ENCODE results near the gene PIK3CD.

Gene PIK3CD

DNA sequence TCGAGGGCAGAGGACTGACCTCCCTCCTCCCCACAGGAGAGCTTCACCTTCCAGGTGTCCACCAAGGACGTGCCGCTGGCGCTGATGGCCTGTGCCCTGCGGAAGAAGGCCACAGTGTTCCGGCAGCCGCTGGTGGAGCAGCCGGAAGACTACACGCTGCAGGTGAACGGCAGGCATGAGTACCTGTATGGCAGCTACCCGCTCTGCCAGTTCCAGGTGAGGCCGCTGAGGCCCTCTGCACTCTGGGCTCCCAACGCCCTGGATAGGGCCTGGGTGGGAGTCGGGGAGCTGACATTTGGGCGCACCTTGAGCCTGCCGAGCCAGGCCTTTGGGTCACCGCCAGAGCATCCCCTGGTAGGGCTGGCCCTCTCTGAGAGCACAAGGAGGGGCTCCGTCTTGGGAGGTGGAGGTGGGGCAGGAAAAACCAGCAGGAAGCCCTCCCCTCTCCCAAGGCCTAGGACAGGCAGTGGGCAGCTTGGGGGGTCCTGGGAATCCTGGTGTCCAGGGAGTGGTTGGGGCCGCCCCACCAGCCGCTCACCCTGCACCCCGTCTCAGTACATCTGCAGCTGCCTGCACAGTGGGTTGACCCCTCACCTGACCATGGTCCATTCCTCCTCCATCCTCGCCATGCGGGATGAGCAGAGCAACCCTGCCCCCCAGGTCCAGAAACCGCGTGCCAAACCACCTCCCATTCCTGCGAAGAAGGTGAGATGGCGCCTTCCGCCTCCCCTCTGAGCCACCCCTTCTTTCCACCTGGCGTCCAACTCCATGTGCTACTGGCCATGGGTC is 65.1 kb downstream of the PIK3CD start:
- no peaks in the 10 kb centered on the region for H3K9me3 ChIP-seq (ENCODE audit: low read length)
- H3K4me3 ChIP-seq (ENCODE audit: low read depth in 1 of 2, low read length in 2 of 2), result no peak overlapping the region
- no peak overlapping the region for H3K27ac ChIP-seq (ENCODE audit: low read depth, low read length)
- no peaks in the 10 kb centered on the region for H3K4me1 ChIP-seq (ENCODE audit: insufficient read depth, low read length)
- no peaks in the 10 kb centered on the region for H3K27me3 ChIP-seq (ENCODE audit: control insufficient read depth in 1 of 2, insufficient read depth in 2 of 2, low read length in 2 of 2)
- H3K36me3 ChIP-seq (ENCODE audit: insufficient read depth, low read length), result peaks cover 4% of the 10 kb centered on the region
- H3K9ac ChIP-seq (ENCODE audit: low read length), result no peak overlapping the region

GRCh38 chr1:9717193-9718005 is 65.9 kb downstream of the PIK3CD start:
- peaks cover 4% of the 10 kb centered on the region for H3K36me3 ChIP-seq (ENCODE audit: insufficient read depth, low read length)

DNA sequence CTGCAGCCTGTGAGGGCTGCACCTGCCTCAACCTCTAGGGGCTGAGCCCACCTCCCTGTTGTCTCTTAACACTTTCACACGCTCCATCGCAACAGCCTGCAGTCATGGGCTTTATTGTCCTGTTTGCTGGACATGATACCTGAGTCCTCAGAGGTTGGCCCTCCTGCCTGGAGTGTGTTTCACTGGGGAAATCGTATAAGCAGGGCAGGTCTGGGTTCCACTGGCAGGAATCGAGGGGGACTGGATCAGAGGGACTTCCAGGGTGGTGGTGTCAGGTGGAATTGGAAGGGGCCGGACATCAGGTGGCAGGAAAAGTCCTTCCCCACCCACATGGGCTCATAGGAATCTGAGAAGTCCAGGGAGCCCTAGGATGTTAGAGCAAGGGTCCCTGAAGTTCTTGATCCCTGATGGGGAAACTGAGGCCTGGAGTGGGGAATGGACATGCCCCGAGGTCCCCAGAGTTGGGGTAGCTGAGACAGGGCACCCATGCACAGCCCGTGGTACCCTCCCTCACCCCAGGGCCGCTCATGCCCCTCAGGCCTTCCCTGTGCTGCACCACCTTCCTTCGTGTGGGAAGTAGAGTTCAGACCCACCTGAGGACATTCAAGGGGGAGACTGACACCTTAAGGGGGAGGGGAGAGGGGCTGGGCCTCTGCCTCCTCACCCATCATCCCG is 66.6 kb downstream of the PIK3CD start:
- H3K27ac ChIP-seq (ENCODE audit: low read depth, low read length), result no peak overlapping the region
- H3K4me3 ChIP-seq (ENCODE audit: low read depth in 1 of 2, low read length in 2 of 2), result no peak overlapping the region
- H3K4me1 ChIP-seq (ENCODE audit: insufficient read depth, low read length), result no peaks in the 10 kb centered on the region
- H3K36me3 ChIP-seq (ENCODE audit: insufficient read depth, low read length), result peaks cover 7% of the 10 kb centered on the region
- H3K9ac ChIP-seq (ENCODE audit: low read length), result no peak overlapping the region
- no peaks in the 10 kb centered on the region for H3K9me3 ChIP-seq (ENCODE audit: low read length)
- no peaks in the 10 kb centered on the region for H3K27me3 ChIP-seq (ENCODE audit: control insufficient read depth in 1 of 2, insufficient read depth in 2 of 2, low read length in 2 of 2)

More at GRCh38 chr1:9717193-9718005, 65.9 kb downstream of the PIK3CD start:
- H3K9me3 ChIP-seq (ENCODE audit: low read length), result no peaks in the 10 kb centered on the region
- no peak overlapping the region for H3K9ac ChIP-seq (ENCODE audit: low read length)
- peak overlapping the region in 1 of 2 donors; percentile 21 for H3K4me3 ChIP-seq (ENCODE audit: low read depth in 1 of 2, low read length in 2 of 2)
- no peak overlapping the region for H3K27ac ChIP-seq (ENCODE audit: low read depth, low read length)
- no peaks in the 10 kb centered on the region for H3K4me1 ChIP-seq (ENCODE audit: insufficient read depth, low read length)
- H3K27me3 ChIP-seq (ENCODE audit: control insufficient read depth in 1 of 2, insufficient read depth in 2 of 2, low read length in 2 of 2), result no peaks in the 10 kb centered on the region

- H3K4me3 ChIP-seq (ENCODE audit: low read depth in 1 of 2, low read length in 2 of 2), result no peak overlapping the region
- no peak overlapping the region for H3K27ac ChIP-seq (ENCODE audit: low read depth, low read length)
- H3K4me1 ChIP-seq (ENCODE audit: insufficient read depth, low read length), result no peaks in the 10 kb centered on the region
- H3K9ac ChIP-seq (ENCODE audit: low read length), result no peak overlapping the region
- H3K27me3 ChIP-seq (ENCODE audit: control insufficient read depth in 1 of 2, insufficient read depth in 2 of 2, low read length in 2 of 2), result no peaks in the 10 kb centered on the region
- H3K9me3 ChIP-seq (ENCODE audit: low read length), result no peaks in the 10 kb centered on the region
- H3K36me3 ChIP-seq (ENCODE audit: insufficient read depth, low read length), result peaks cover 19% of the 10 kb centered on the region
These were observed 68.6 kb downstream of the PIK3CD start for GRCh38 chr1:9719978-9720722.

DNA sequence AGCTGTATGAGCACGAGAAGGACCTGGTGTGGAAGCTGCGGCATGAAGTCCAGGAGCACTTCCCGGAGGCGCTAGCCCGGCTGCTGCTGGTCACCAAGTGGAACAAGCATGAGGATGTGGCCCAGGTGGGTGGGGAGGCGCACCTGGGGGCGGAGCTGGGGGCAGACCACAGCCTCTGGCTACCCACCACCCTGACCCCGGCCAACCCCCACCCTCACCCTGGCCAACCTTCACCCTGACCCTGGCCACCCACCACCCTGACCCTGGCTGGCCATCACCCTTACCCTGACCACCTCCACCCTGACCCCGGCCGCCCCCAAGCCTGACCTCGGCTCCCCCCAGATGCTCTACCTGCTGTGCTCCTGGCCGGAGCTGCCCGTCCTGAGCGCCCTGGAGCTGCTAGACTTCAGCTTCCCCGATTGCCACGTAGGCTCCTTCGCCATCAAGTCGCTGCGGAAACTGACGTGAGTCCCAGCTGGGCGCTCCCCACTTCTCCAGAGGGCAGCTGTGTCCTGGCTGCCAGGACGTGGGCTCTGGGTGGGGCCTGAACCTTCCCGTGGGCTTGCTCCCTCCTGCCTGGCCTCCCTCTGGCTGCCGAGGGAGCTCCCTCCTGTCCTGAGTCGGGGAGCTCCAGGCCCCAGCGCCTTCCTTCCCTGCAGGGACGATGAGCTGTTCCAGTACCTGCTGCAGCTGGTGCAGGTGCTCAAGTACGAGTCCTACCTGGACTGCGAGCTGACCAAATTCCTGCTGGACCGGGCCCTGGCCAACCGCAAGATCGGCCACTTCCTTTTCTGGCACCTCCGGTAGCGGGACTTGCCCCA is 69.5 kb downstream of the PIK3CD start:
- H3K27ac ChIP-seq (ENCODE audit: low read depth, low read length), result no peak overlapping the region
- no peak overlapping the region for H3K4me3 ChIP-seq (ENCODE audit: low read depth in 1 of 2, low read length in 2 of 2)
- H3K27me3 ChIP-seq (ENCODE audit: control insufficient read depth in 1 of 2, insufficient read depth in 2 of 2, low read length in 2 of 2), result no peaks in the 10 kb centered on the region
- peaks cover 19% of the 10 kb centered on the region for H3K36me3 ChIP-seq (ENCODE audit: insufficient read depth, low read length)
- no peaks in the 10 kb centered on the region for H3K4me1 ChIP-seq (ENCODE audit: insufficient read depth, low read length)
- no peak overlapping the region for H3K9ac ChIP-seq (ENCODE audit: low read length)
- H3K9me3 ChIP-seq (ENCODE audit: low read length), result no peaks in the 10 kb centered on the region

DNA sequence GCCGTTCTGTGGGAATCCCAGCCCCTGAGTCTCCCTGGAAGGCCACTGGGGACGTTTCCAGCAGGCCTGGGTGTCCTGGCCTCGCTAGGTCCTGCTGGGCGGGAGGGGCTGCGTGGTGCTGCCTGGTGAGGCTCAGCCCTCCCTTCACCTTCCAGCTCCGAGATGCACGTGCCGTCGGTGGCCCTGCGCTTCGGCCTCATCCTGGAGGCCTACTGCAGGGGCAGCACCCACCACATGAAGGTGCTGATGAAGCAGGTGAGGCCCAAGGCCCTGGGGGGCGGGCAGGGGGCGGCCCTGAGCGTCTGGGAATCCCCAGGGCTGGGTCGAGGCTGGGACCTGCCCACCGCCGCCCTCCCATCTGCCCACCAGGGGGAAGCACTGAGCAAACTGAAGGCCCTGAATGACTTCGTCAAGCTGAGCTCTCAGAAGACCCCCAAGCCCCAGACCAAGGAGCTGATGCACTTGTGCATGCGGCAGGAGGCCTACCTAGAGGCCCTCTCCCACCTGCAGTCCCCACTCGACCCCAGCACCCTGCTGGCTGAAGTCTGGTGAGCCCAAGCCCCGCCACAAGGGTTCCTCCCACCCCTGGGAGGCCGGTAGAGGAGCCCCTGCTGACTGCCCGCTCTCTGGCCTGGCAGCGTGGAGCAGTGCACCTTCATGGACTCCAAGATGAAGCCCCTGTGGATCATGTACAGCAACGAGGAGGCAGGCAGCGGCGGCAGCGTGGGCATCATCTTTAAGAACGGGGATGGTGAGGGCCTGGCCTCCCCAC is 70.3 kb downstream of the PIK3CD start:
- Histone ChIP-seq H3K36me3 (ENCODE audit: insufficient read depth, low read length) (peaks cover 19% of the 10 kb centered on the region), H3K9me3 (ENCODE audit: low read length) (no peaks in the 10 kb centered on the region), H3K4me3 (ENCODE audit: low read depth in 1 of 2, low read length in 2 of 2) (no peak overlapping the region), H3K9ac (ENCODE audit: low read length) (no peak overlapping the region), H3K27ac (ENCODE audit: low read depth, low read length) (no peak overlapping the region), H3K27me3 (ENCODE audit: control insufficient read depth in 1 of 2, insufficient read depth in 2 of 2, low read length in 2 of 2) (no peaks in the 10 kb centered on the region), H3K4me1 (ENCODE audit: insufficient read depth, low read length) (no peaks in the 10 kb centered on the region)

DNA sequence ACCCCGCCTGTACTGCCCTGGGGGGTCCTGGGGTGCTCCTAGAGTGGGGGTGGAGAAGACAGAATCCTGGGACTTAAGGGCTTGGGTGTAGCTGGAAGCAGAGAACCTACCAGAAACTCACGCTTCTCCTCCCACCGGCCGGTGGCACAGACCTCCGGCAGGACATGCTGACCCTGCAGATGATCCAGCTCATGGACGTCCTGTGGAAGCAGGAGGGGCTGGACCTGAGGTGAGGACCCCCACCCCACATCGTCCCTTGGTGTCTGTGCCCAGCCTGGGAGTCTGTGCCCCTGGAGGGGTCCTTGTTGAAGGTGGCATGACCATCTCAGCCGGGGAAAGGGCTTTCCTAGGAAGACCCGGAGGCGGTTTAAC is 70.8 kb downstream of the PIK3CD start:
- no peaks in the 10 kb centered on the region for H3K9me3 ChIP-seq (ENCODE audit: low read length)
- no peak overlapping the region for H3K27ac ChIP-seq (ENCODE audit: low read depth, low read length)
- peaks cover 22% of the 10 kb centered on the region for H3K36me3 ChIP-seq (ENCODE audit: insufficient read depth, low read length)
- H3K9ac ChIP-seq (ENCODE audit: low read length), result no peak overlapping the region
- H3K27me3 ChIP-seq (ENCODE audit: control insufficient read depth in 1 of 2, insufficient read depth in 2 of 2, low read length in 2 of 2), result no peaks in the 10 kb centered on the region
- H3K4me3 ChIP-seq (ENCODE audit: low read depth in 1 of 2, low read length in 2 of 2), result no peak overlapping the region
- H3K4me1 ChIP-seq (ENCODE audit: insufficient read depth, low read length), result no peaks in the 10 kb centered on the region

GRCh38 chr1:9723068-9723805 is 71.7 kb downstream of the PIK3CD start:
- no peak overlapping the region for H3K9ac ChIP-seq (ENCODE audit: low read length)
- H3K4me3 ChIP-seq (ENCODE audit: low read depth in 1 of 2, low read length in 2 of 2), result no peak overlapping the region
- no peak overlapping the region for H3K27ac ChIP-seq (ENCODE audit: low read depth, low read length)
- peaks cover 25% of the 10 kb centered on the region for H3K36me3 ChIP-seq (ENCODE audit: insufficient read depth, low read length)
- no peaks in the 10 kb centered on the region for H3K27me3 ChIP-seq (ENCODE audit: control insufficient read depth in 1 of 2, insufficient read depth in 2 of 2, low read length in 2 of 2)
- H3K9me3 ChIP-seq (ENCODE audit: low read length), result no peaks in the 10 kb centered on the region
- H3K4me1 ChIP-seq (ENCODE audit: insufficient read depth, low read length), result no peaks in the 10 kb centered on the region

DNA sequence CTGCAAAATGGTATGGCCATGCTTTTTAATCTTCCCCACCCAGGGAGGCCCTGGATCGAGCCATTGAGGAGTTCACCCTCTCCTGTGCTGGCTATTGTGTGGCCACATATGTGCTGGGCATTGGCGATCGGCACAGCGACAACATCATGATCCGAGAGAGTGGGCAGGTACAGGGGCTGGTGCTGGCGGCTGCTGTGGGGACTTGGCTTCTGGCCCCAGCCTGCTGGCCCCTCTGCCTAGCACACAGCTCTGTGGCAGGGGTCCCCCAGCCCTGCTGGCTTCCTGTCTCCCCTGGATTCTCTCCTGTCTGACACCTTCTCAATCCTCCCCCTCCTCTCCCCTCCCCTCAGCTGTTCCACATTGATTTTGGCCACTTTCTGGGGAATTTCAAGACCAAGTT is 72.4 kb downstream of the PIK3CD start:
- Histone ChIP-seq H3K4me3 (ENCODE audit: low read depth in 1 of 2, low read length in 2 of 2) (no peak overlapping the region), H3K9me3 (ENCODE audit: low read length) (no peaks in the 10 kb centered on the region), H3K27ac (ENCODE audit: low read depth, low read length) (no peak overlapping the region), H3K27me3 (ENCODE audit: control insufficient read depth in 1 of 2, insufficient read depth in 2 of 2, low read length in 2 of 2) (no peaks in the 10 kb centered on the region), H3K36me3 (ENCODE audit: insufficient read depth, low read length) (peaks cover 31% of the 10 kb centered on the region), H3K9ac (ENCODE audit: low read length) (no peak overlapping the region), H3K4me1 (ENCODE audit: insufficient read depth, low read length) (no peaks in the 10 kb centered on the region)

Data from muscle layer of colon (tissue), 2 donors.